Spleen (tissue), 11 donors: ENCODE measurements around the gene SYNGR4. TPM values are rescaled to one million over a fixed set of nuclear protein-coding genes. Genes with fewer than 3 reads are reported as not detected.
A peak's percentile ranks its signal among the peaks of the same experiment; 100 is the strongest.

Experiments
- DNase-seq: peaks from one replicate; pipeline ENCODE4 v3.0.0-alpha.2; 2020
- H3K27ac ChIP-seq, 8 donors: fragments of 200-600 bp; sonication (generic) in 7 of 8; 1 replicate in 4 of 8; 2 replicates in 4 of 8; pipeline versions ENCODE4 v1.5.0 to v1.8.0; 2016 to 2021; ENCODE audit warnings: inconsistent platforms in 4 of 8, mild to moderate bottlenecking in 4 of 8, moderate library complexity in 1 of 8
- H3K27me3 ChIP-seq, 7 donors: fragments of 200-600 bp; sonication (generic) in 6 of 7; replicated peaks in 1 of 7; 1 replicate in 4 of 7; 2 replicates in 3 of 7; pipeline versions ENCODE4 v1.5.0 to v1.8.0; 2016 to 2021; ENCODE audit warnings: inconsistent platforms in 3 of 7, mild to moderate bottlenecking in 1 of 7
- H3K36me3 ChIP-seq, 6 donors: fragments of 200-600 bp; sonication (generic) in 5 of 6; 1 replicate in 4 of 6; 2 replicates in 2 of 6; pipeline versions ENCODE4 v1.5.0 to v1.8.0; 2016 to 2021; ENCODE audit warnings: inconsistent platforms in 2 of 6
- H3K4me1 ChIP-seq, 6 donors: fragments of 200-600 bp; sonication (generic) in 5 of 6; 1 replicate in 3 of 6; 2 replicates in 3 of 6; pipeline versions ENCODE4 v1.5.0 to v1.8.0; 2016 to 2021; ENCODE audit warnings: inconsistent platforms in 3 of 6
- H3K4me3 ChIP-seq, 8 donors: fragments of 200-600 bp; sonication (generic) in 7 of 8; 1 replicate in 4 of 8; 2 replicates in 4 of 8; pipeline versions ENCODE4 v1.5.0 to v1.8.0; 2016 to 2021; ENCODE audit warnings: inconsistent platforms in 4 of 8, mild to moderate bottlenecking in 4 of 8, moderate library complexity in 2 of 8
- H3K9me3 ChIP-seq, 8 donors: fragments of 200-600 bp; sonication (generic) in 7 of 8; 1 replicate in 4 of 8; 2 replicates in 4 of 8; pipeline versions ENCODE4 v1.5.0 to v1.8.0; 2016 to 2021; ENCODE audit warnings: inconsistent platforms in 4 of 8
- POLR2A ChIP-seq, 3 donors: fragments of 450-650 bp; IDR thresholded peaks; one replicate each; pipeline ENCODE4 v1.5.1; 2017; ENCODE audit warnings: antibody characterized with exemption in 3 of 3, mild to moderate bottlenecking in 1 of 3
- POLR2AphosphoS5 ChIP-seq, 3 donors: sonication (generic); formaldehyde crosslinking; IDR thresholded peaks; one replicate each; pipeline ENCODE4 v1.5.1; 2017; ENCODE audit warnings: antibody characterized with exemption in 3 of 3
- WGBS, 5 donors: extraction: QIAGEN DNeasy Blood & Tissue Kit in 3 of 5; methylation state at CpG; one replicate each; pipeline versions ENCODE4 v1.1.5 to v1.1.7; 2013 to 2018; 5-methylcytosine and 5-hydroxymethylcytosine counted together
- intact Hi-C: fragments of 100-400 bp; cut with DNase I; formaldehyde crosslinking; loops from one replicate; pipeline ENCODE4 v1.15.0; 2023; ENCODE audit warnings: low total_unique reads
- polyA plus RNA-seq, 3 donors: library from polyadenylated mRNA; stranded (reverse); fragments of 200-250 nt; gene quantifications; one replicate each; pipeline ENCODE4 v1.2.1, GENCODE V29; 2013
- total RNA-seq, 7 donors: library from RNA; depleted of rRNA in 3 of 7; stranded (reverse); fragments of >200 nt in 3 of 7; fragmentation: NEBNext Ultra II Directional in 4 of 7; extraction: Animal tissue kit (Norgen Biotek cat#: 25700) in 4 of 7; gene quantifications; one replicate each; pipeline versions ENCODE4 v1.1.0 to v1.2.1, GENCODE V29; 2016 to 2021
- TF ChIP-seq, protein P1 (sequence below), 11 experiments: fragments of 200-600 bp in 7 of 11; fragments of 450-650 bp in 4 of 11; sonication (generic) in 4 of 11; IDR thresholded peaks in 8 of 11; conservative IDR thresholded peaks in 3 of 11; 1 replicate in 7 of 11; 2 replicates in 4 of 11; pipeline versions ENCODE4 v1.4.0 to v1.8.0; 2016 to 2021; ENCODE audit warnings: antibody characterized with exemption in 11 of 11, inconsistent platforms in 4 of 11, mild to moderate bottlenecking in 1 of 11
- donor health status: healthy with polysubstance abuse.
- donor health status: DM: no; HTN: no; CAD: no; lungs with moderate emphysema.
- donor health status: DM: no; HTN: no; CAD: no.
- donor health status: Bipolar disorder and iron deficiency.
- donor health status: healthy.
- donor health status: DM: no; HTN: no; CAD: no.
- donor health status: DM: yes; HTN: yes; CAD: no.

Gene SYNGR4
- total and polyA plus RNA-seq, 10 donors, result 0.09 TPM; not detected in 9

GRCh38 chr19:48396824-48397176 is 32.6 kb downstream of the SYNGR4 start:
- Histone ChIP-seq H3K4me3 (no peak overlapping the region), H3K27me3 (peaks cover 7 to 65% (median 48%) of the 10 kb centered on the region in 7 donors), H3K9me3 (peaks cover 0 to 4% (median 0%) of the 10 kb centered on the region in 8 donors), H3K27ac (no peak overlapping the region), H3K36me3 (no peaks in the 10 kb centered on the region), H3K4me1 (peaks cover 8 to 72% (median 34%) of the 10 kb centered on the region in 6 donors)
- 42 to 89% (median 44%) methylated on average over 1 to 2 of the region's 2 CpGs for WGBS, 5 donors
- DNase-seq, result no peak
- intact Hi-C loops, result no loop called here
- TF ChIP-seq POLR2A (IDR thresholded peaks at IDR 0.05), result no peak
- TF ChIP-seq, protein P1, sequence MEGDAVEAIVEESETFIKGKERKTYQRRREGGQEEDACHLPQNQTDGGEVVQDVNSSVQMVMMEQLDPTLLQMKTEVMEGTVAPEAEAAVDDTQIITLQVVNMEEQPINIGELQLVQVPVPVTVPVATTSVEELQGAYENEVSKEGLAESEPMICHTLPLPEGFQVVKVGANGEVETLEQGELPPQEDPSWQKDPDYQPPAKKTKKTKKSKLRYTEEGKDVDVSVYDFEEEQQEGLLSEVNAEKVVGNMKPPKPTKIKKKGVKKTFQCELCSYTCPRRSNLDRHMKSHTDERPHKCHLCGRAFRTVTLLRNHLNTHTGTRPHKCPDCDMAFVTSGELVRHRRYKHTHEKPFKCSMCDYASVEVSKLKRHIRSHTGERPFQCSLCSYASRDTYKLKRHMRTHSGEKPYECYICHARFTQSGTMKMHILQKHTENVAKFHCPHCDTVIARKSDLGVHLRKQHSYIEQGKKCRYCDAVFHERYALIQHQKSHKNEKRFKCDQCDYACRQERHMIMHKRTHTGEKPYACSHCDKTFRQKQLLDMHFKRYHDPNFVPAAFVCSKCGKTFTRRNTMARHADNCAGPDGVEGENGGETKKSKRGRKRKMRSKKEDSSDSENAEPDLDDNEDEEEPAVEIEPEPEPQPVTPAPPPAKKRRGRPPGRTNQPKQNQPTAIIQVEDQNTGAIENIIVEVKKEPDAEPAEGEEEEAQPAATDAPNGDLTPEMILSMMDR (IDR thresholded peaks at IDR 0.05 in 8 of 11, conservative IDR thresholded peaks at IDR 0.05 in 3 of 11), result no peak
- no peak for TF ChIP-seq POLR2AphosphoS5 (IDR thresholded peaks at IDR 0.05)

GRCh38 chr19:48397263-48398101 is 33.3 kb downstream of the SYNGR4 start:
- no peak for TF ChIP-seq POLR2AphosphoS5 (IDR thresholded peaks at IDR 0.05)
- TF ChIP-seq, protein P1 (IDR thresholded peaks at IDR 0.05 in 8 of 11, conservative IDR thresholded peaks at IDR 0.05 in 3 of 11), result no peak
- no peak for TF ChIP-seq POLR2A (IDR thresholded peaks at IDR 0.05)
- DNase-seq, result no peak
- H3K36me3 ChIP-seq, result no peaks in the 10 kb centered on the region
- peaks cover 7 to 62% (median 48%) of the 10 kb centered on the region in 7 donors for H3K27me3 ChIP-seq
- H3K4me1 ChIP-seq, result peaks cover 8 to 70% (median 34%) of the 10 kb centered on the region in 6 donors
- peaks cover 0 to 4% (median 0%) of the 10 kb centered on the region in 8 donors for H3K9me3 ChIP-seq
- intact Hi-C loops, result no loop called here
- H3K4me3 ChIP-seq, result peak overlapping the region in 6 of 8 donors; percentile 11 to 72 (median 38)
- peak overlapping the region in 2 of 8 donors; percentile 59 to 60 for H3K27ac ChIP-seq
- WGBS, 5 donors, result 31 to 43% (median 39%) methylated on average over 22 of the region's 22 CpGs

DNA sequence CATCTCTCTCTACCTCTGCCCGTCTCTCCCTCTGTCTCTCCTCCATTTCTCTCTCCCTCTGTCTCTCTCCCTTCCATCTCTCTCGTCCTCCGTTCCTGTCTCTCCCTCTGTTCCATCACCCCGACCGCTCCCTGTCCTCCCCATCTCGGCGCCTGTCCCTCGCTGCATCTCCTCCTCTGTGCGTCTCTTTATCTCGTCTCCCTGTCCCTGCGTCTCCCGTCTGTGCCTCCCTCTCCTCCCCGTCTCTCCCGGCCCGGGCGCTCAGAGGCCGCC is 33.9 kb downstream of the SYNGR4 start:
- peaks cover 7 to 56% (median 44%) of the 10 kb centered on the region in 7 donors for H3K27me3 ChIP-seq
- H3K27ac ChIP-seq, result peak overlapping the region in 3 of 8 donors; percentile 59 to 80 (median 60)
- peaks cover 0 to 4% (median 0%) of the 10 kb centered on the region in 8 donors for H3K9me3 ChIP-seq
- H3K4me1 ChIP-seq, result peaks cover 8 to 68% (median 34%) of the 10 kb centered on the region in 6 donors
- TF ChIP-seq, protein P1 (IDR thresholded peaks at IDR 0.05 in 8 of 11, conservative IDR thresholded peaks at IDR 0.05 in 3 of 11), result no peak
- no peak for TF ChIP-seq POLR2A (IDR thresholded peaks at IDR 0.05)
- TF ChIP-seq POLR2AphosphoS5 (IDR thresholded peaks at IDR 0.05), result no peak
- intact Hi-C loops, result no loop called here
- 3 to 7% (median 4%) methylated on average over 16 to 17 of the region's 17 CpGs for WGBS, 5 donors
- H3K36me3 ChIP-seq, result no peaks in the 10 kb centered on the region
- DNase-seq, result no peak
- peak overlapping the region in 7 of 8 donors; percentile 11 to 72 (median 38) for H3K4me3 ChIP-seq
